ENCODE results near the gene RBM43.

RBM43 gene

DNA sequence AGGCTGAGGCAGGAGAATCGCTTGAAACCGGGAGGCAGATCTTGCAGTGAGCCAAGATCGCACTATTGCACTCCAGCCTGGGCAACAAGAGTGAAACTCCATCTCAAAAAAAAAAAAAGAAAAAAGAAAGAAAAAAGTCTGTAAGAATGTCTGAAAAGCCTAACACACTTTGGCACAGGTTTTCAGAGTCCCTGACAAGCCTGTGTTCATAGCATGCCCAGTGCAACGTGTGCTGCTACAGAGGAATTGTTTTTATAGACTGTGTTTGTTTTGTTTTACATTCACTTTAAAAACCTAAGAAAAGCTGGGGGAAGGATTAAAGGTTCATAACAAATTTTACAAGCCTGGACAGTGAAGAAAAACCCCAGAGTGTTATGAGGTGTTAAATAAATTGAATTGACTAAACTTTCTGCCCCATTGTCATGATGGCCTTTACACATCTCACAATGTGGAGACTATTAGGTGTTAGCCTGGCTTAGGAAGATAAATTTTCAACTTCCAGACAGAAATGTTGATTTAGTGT, 55.2 kb downstream of the RBM43 start:
- no peak for DNase-seq

DNA sequence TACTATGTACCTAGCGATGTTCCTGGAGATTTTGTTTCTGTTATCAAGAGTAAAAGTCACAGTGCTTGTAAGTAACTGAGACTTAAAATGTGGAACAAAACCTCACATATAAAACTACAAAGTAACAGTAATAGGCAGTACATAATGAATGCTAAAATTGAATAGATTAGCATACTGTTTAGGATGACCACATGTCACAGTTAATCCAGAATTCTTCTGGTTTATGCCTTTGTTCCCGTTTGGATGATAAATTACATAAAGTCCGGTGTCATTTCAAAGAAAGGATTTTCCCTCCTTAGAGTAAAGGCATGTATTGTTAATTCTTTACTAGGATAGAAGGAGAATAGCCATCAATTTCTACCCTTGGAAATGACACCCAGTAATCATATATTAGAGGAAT, 56.1 kb downstream of the RBM43 start:
- DNase-seq, result no peak

- DNase-seq, result no peak
Measured at GRCh38 chr2:151204756-151205155, 56.9 kb downstream of the RBM43 start.

GRCh38 chr2:151200844-151201243, 60.8 kb downstream of the RBM43 start:
- DNase-seq, result no peak

DNA sequence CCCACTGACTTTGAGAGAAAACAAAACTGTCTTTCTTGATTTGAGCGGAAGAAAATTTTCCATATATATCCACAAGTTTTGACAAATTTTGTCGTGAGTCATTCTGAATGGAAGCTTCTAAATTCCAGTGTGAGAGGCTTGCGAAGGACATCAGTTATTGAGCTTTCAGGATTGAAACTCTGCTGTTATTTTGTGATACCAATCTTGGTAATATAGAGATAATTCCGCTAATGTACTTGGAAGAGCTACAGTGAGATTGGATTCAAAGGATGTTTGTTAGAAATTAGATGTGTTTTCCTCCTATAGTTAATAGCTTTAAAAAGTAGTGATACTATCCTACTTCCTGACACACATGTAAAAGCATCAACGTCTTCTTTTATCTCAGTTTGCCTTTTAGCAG, 61.4 kb downstream of the RBM43 start:
- no peak for DNase-seq

- DNase-seq, result no peak
Measured at GRCh38 chr2:151198645-151199044, 63.0 kb downstream of the RBM43 start.

Measured in GDM1 (cell line).